NCI-H1048 (cell line): ENCODE data around the gene KLHL7.
A peak's percentile ranks its signal among the peaks of the same experiment; 100 is the strongest.
"Not testable (repeated sequence)": the region's sequence is repeated elsewhere in the genome, so short reads cannot be mapped to it uniquely, and the experiment has no call there.

Experiments used
- DNase-seq: peaks from one replicate; lab custom pipeline; 2025; lab: John Stamatoyannopoulos, UW

The KLHL7 gene

GRCh38 chr7:23108995-23109394 is 3.4 kb downstream of the KLHL7 start:
- no peak for DNase-seq

- no peak for DNase-seq
These were observed 3.9 kb downstream of the KLHL7 start for GRCh38 chr7:23109470-23109869.

- DNase-seq: no peak
These were observed 9.3 kb downstream of the KLHL7 start for GRCh38 chr7:23114896-23115295.

- DNase-seq: no peak
These were observed 10.4 kb downstream of the KLHL7 start for GRCh38 chr7:23115991-23116390.

GRCh38 chr7:23117841-23118240 is 12.3 kb downstream of the KLHL7 start:
- DNase-seq: no peak

GRCh38 chr7:23120106-23120505 is 14.5 kb downstream of the KLHL7 start:
- DNase-seq: no peak

- no peak for DNase-seq
These were observed 15.6 kb downstream of the KLHL7 start for GRCh38 chr7:23121165-23121564.

GRCh38 chr7:23123007-23123406 is 17.4 kb downstream of the KLHL7 start:
- DNase-seq: no peak

GRCh38 chr7:23123465-23123864 is 17.9 kb downstream of the KLHL7 start:
- DNase-seq: no peak

GRCh38 chr7:23129036-23129435 is 23.5 kb downstream of the KLHL7 start:
- DNase-seq: no peak

GRCh38 chr7:23131799-23132198 is 26.2 kb downstream of the KLHL7 start:
- DNase-seq: not testable (repeated sequence)

GRCh38 chr7:23133797-23134196 is 28.2 kb downstream of the KLHL7 start:
- DNase-seq: no peak

- no peak for DNase-seq
These were observed 30.2 kb downstream of the KLHL7 start for GRCh38 chr7:23135755-23136154.

GRCh38 chr7:23136216-23136615 is 30.6 kb downstream of the KLHL7 start:
- DNase-seq: no peak

- DNase-seq: no peak
These were observed 52.1 kb downstream of the KLHL7 start for GRCh38 chr7:23157679-23158078.

- DNase-seq: no peak
These were observed 53.0 kb downstream of the KLHL7 start for GRCh38 chr7:23158546-23158945.

- DNase-seq: no peak
These were observed 55.9 kb downstream of the KLHL7 start for GRCh38 chr7:23161482-23161881.

GRCh38 chr7:23164846-23165245 is 59.3 kb downstream of the KLHL7 start:
- no peak for DNase-seq

- no peak for DNase-seq
These were observed 59.7 kb downstream of the KLHL7 start for GRCh38 chr7:23165316-23165715.

GRCh38 chr7:23167691-23168090 is 62.1 kb downstream of the KLHL7 start:
- DNase-seq: no peak

GRCh38 chr7:23168111-23168885 is 62.7 kb downstream of the KLHL7 start:
- no peak for DNase-seq

GRCh38 chr7:23175938-23176337 is 70.4 kb downstream of the KLHL7 start:
- no peak for DNase-seq

- DNase-seq: peak; percentile 93
These were observed 76.3 kb downstream of the KLHL7 start, which contains the start of gene NUP42 for GRCh38 chr7:23181684-23182553. Gene NUP42 (plus strand): TSS chr7:23182048. CDS start chr7:23182086, 38 bp downstream.
